Memory B cell (primary cell): ENCODE data around the gene FAM240B.

Experiments used
- ATAC-seq: fragments of 150-1000 bp; cut with Tn5 transposase; 2 replicates; pipeline ENCODE4 v1.10.0; 2021; ENCODE audit warnings: low read depth, mild to moderate bottlenecking, moderate library complexity
- DNase-seq, 2 donors: peaks; one replicate each; pipeline ENCODE4 v3.0.0; 2022; ENCODE audit warnings: low spot score in 2 of 2
- H3K27ac Mint-ChIP-seq: one replicate; pipeline ENCODE4 v1.8.0; 2022; ENCODE audit warnings: mild to moderate bottlenecking, moderate library complexity, mixed read lengths
- H3K27me3 Mint-ChIP-seq: one replicate; pipeline ENCODE4 v1.8.0; 2022; ENCODE audit warnings: mixed read lengths
- H3K36me3 Mint-ChIP-seq: one replicate; pipeline ENCODE4 v1.8.0; 2022; ENCODE audit warnings: mild to moderate bottlenecking, mixed read lengths
- H3K4me1 Mint-ChIP-seq: one replicate; pipeline ENCODE4 v1.8.0; 2022; ENCODE audit warnings: mixed read lengths
- H3K4me3 Mint-ChIP-seq: one replicate; pipeline ENCODE4 v1.8.0; 2022; ENCODE audit warnings: mild to moderate bottlenecking, moderate library complexity, mixed read lengths
- H3K9me3 Mint-ChIP-seq: one replicate; pipeline ENCODE4 v1.8.0; 2022; ENCODE audit warnings: mixed read lengths

Gene FAM240B

GRCh38 chr9:38724754-38725153, 4.8 kb upstream of the FAM240B start:
- DNase-seq (no peak), ATAC-seq (no peak)
- H3K27ac Mint-ChIP-seq = no peak overlapping the region
- H3K4me1 Mint-ChIP-seq = no peaks in the 10 kb centered on the region
- no peaks in the 10 kb centered on the region for H3K36me3 Mint-ChIP-seq
- H3K27me3 Mint-ChIP-seq = peaks cover 2% of the 10 kb centered on the region
- H3K9me3 Mint-ChIP-seq = no peaks in the 10 kb centered on the region
- no peak overlapping the region for H3K4me3 Mint-ChIP-seq

DNA sequence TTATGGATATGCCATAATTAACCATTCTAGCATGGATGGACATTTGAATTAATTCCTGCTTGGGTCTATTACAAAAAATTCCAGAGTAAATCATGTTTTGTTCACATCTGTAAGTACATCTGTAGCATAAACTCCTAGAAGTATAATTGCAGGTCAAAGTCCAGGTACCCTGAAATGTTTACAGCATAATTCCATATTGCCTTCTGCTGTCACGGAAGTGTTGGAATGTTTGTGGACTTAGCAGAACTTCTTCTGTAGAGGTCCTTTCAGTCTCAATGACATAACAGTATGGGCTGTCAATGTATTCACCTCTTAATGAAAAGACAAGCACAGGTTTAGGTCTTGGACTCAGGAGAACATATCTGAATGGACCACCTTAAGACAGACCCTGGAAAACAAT, 1.8 kb downstream of the FAM240B start:
- H3K27me3 Mint-ChIP-seq = peaks cover 6% of the 10 kb centered on the region
- no peak overlapping the region for H3K4me3 Mint-ChIP-seq
- no peaks in the 10 kb centered on the region for H3K36me3 Mint-ChIP-seq
- no peak overlapping the region for H3K27ac Mint-ChIP-seq
- ATAC-seq = no peak
- no peaks in the 10 kb centered on the region for H3K9me3 Mint-ChIP-seq
- no peaks in the 10 kb centered on the region for H3K4me1 Mint-ChIP-seq
- DNase-seq = no peak

- H3K4me3 Mint-ChIP-seq = no peak overlapping the region
- H3K36me3 Mint-ChIP-seq = peaks cover 2% of the 10 kb centered on the region
- no peaks in the 10 kb centered on the region for H3K4me1 Mint-ChIP-seq
- no peak overlapping the region for H3K27ac Mint-ChIP-seq
- no peaks in the 10 kb centered on the region for H3K9me3 Mint-ChIP-seq
- peaks cover 7% of the 10 kb centered on the region for H3K27me3 Mint-ChIP-seq
- DNase-seq (no peak), ATAC-seq (no peak)
These were observed 4.2 kb downstream of the FAM240B start for GRCh38 chr9:38715684-38716083.

DNA sequence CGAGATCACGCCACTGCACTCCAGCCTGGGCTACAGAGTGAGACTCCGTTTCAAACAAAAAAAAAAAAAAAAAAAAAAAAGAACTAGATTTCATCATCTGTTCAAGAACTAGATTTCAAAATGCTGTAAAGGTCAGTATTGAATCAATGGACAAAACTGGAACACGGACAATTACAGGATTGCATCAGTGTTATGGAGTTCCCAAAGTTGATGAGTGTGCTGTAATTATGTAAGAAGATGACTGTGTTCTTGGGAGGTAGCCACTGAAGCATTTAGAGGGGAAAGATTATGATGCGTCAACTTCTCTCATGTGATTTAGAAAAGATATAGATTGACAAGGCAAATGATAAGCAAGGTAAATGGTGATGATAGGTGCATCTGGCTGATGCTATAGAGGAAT, 6.5 kb downstream of the FAM240B start:
- ATAC-seq (no peak), DNase-seq (no peak)
- Mint-ChIP-seq H3K36me3 (peaks cover 2% of the 10 kb centered on the region), H3K27me3 (peaks cover 8% of the 10 kb centered on the region), H3K4me1 (no peaks in the 10 kb centered on the region), H3K4me3 (no peak overlapping the region), H3K27ac (no peak overlapping the region), H3K9me3 (no peaks in the 10 kb centered on the region)

- Mint-ChIP-seq H3K27me3 (peaks cover 6% of the 10 kb centered on the region), H3K9me3 (no peaks in the 10 kb centered on the region), H3K4me3 (no peak overlapping the region), H3K27ac (no peak overlapping the region), H3K4me1 (no peaks in the 10 kb centered on the region), H3K36me3 (peaks cover 2% of the 10 kb centered on the region)
- ATAC-seq (no peak), DNase-seq (no peak)
These were observed 11.2 kb downstream of the FAM240B start for GRCh38 chr9:38708759-38709158.

- ATAC-seq = no peak
- H3K27me3 Mint-ChIP-seq = peaks cover 5% of the 10 kb centered on the region
- no peak for DNase-seq
- H3K27ac Mint-ChIP-seq = no peak overlapping the region
- H3K36me3 Mint-ChIP-seq = peaks cover 2% of the 10 kb centered on the region
- H3K4me3 Mint-ChIP-seq = no peak overlapping the region
- H3K9me3 Mint-ChIP-seq = peaks cover 2% of the 10 kb centered on the region
- no peaks in the 10 kb centered on the region for H3K4me1 Mint-ChIP-seq
These were observed 11.9 kb downstream of the FAM240B start for GRCh38 chr9:38707885-38708637.

- peaks cover 5% of the 10 kb centered on the region for H3K27me3 Mint-ChIP-seq
- H3K9me3 Mint-ChIP-seq = peaks cover 2% of the 10 kb centered on the region
- ATAC-seq (no peak), DNase-seq (no peak)
- H3K4me3 Mint-ChIP-seq = no peak overlapping the region
- peaks cover under 1% of the 10 kb centered on the region for H3K36me3 Mint-ChIP-seq
- no peak overlapping the region for H3K27ac Mint-ChIP-seq
- no peaks in the 10 kb centered on the region for H3K4me1 Mint-ChIP-seq
These were observed 13.4 kb downstream of the FAM240B start for GRCh38 chr9:38706493-38706892.

- no peak overlapping the region for H3K4me3 Mint-ChIP-seq
- H3K4me1 Mint-ChIP-seq = no peaks in the 10 kb centered on the region
- ATAC-seq = no peak
- peaks cover 7% of the 10 kb centered on the region for H3K27me3 Mint-ChIP-seq
- DNase-seq = no peak
- no peak overlapping the region for H3K27ac Mint-ChIP-seq
- H3K36me3 Mint-ChIP-seq = no peaks in the 10 kb centered on the region
- H3K9me3 Mint-ChIP-seq = peaks cover 2% of the 10 kb centered on the region
These were observed 14.0 kb downstream of the FAM240B start for GRCh38 chr9:38705917-38706316.

DNA sequence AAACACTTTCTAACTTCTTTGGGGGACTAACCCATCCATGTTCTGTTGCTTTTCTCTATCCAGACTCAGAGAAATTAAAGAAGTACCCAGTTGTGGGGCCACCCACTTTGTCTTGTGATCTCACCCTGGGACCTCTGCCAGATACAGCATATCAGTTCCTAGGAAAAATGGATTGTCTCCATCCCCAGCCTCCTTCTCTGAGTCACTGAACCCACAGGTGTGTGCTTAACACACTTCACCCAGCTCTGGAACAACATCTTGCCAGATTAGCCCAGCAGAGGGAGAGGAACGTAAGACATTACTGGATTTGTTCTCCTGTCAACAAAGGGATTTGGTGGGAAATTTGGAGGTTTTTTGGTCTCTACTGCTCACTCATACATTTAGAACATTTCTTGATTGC, 19.2 kb downstream of the FAM240B start:
- no peak overlapping the region for H3K4me3 Mint-ChIP-seq
- no peaks in the 10 kb centered on the region for H3K4me1 Mint-ChIP-seq
- DNase-seq (no peak), ATAC-seq (no peak)
- H3K36me3 Mint-ChIP-seq = no peaks in the 10 kb centered on the region
- no peak overlapping the region for H3K27ac Mint-ChIP-seq
- peaks cover 6% of the 10 kb centered on the region for H3K27me3 Mint-ChIP-seq
- H3K9me3 Mint-ChIP-seq = peaks cover 2% of the 10 kb centered on the region

GRCh38 chr9:38699337-38699736, 20.6 kb downstream of the FAM240B start:
- H3K27ac Mint-ChIP-seq = no peak overlapping the region
- peaks cover 7% of the 10 kb centered on the region for H3K27me3 Mint-ChIP-seq

DNA sequence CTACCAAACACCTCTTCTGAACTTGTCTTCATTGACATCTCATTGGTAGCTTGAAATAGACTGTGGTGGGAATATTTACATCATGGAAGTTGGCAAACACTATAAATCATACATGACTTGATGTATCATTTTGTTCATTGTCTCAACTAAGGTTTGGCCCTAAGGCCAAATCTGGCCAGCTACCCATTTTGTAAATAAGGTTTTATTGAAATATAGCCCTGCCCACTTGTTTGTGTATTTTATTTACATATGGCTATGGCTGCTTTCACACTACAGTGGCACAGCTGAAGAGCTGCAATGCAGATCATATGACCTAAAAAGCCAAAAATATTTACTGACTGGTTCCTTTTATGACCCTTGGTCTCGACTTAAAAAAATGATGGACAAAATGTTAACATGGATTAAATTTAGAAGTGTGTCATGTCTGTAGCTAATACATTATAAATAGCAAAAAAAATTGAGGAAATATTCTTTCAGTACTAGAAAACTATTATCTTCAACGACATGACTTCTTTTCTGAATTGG, 22.1 kb downstream of the FAM240B start:
- no peaks in the 10 kb centered on the region for H3K36me3 Mint-ChIP-seq
- H3K27ac Mint-ChIP-seq = no peak overlapping the region
- DNase-seq = no peak
- no peak for ATAC-seq
- H3K27me3 Mint-ChIP-seq = peaks cover 7% of the 10 kb centered on the region
- H3K9me3 Mint-ChIP-seq = no peaks in the 10 kb centered on the region
- no peaks in the 10 kb centered on the region for H3K4me1 Mint-ChIP-seq
- no peak overlapping the region for H3K4me3 Mint-ChIP-seq

More at GRCh38 chr9:38699337-38699736, 20.6 kb downstream of the FAM240B start:
- peaks cover 2% of the 10 kb centered on the region for H3K9me3 Mint-ChIP-seq
- no peaks in the 10 kb centered on the region for H3K36me3 Mint-ChIP-seq
- H3K4me1 Mint-ChIP-seq = no peaks in the 10 kb centered on the region
- ATAC-seq (no peak), DNase-seq (no peak)
- H3K4me3 Mint-ChIP-seq = no peak overlapping the region

GRCh38 chr9:38696999-38697398, 22.9 kb downstream of the FAM240B start:
- Mint-ChIP-seq H3K4me1 (no peaks in the 10 kb centered on the region), H3K9me3 (no peaks in the 10 kb centered on the region), H3K27ac (no peak overlapping the region), H3K36me3 (no peaks in the 10 kb centered on the region), H3K4me3 (no peak overlapping the region), H3K27me3 (peaks cover 5% of the 10 kb centered on the region)
- ATAC-seq (no peak), DNase-seq (no peak)

DNA sequence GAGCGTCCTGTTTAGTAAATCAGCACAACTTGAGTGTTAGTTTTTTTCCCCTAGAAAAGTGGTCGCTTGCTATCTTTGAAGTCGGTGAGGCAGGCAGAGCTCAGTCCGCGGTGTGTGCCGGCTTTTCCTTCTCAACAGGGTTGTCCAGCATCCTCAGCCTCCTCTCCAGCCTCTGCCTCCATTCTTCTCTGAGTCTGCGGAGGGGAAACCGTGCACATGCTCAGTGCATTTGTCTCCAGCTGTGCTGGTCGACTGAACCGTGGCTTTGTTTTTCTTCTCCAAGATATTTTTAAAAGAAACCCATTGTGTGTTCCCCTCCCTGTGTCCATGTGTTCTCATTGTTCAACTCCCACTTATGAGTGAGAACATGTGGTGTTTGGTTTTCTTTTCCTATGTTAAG, 25.3 kb downstream of the FAM240B start:
- Mint-ChIP-seq H3K9me3 (no peaks in the 10 kb centered on the region), H3K36me3 (no peaks in the 10 kb centered on the region), H3K27me3 (peaks cover 3% of the 10 kb centered on the region), H3K4me3 (no peak overlapping the region), H3K4me1 (no peaks in the 10 kb centered on the region), H3K27ac (no peak overlapping the region)
- DNase-seq = no peak
- ATAC-seq = no peak

DNA sequence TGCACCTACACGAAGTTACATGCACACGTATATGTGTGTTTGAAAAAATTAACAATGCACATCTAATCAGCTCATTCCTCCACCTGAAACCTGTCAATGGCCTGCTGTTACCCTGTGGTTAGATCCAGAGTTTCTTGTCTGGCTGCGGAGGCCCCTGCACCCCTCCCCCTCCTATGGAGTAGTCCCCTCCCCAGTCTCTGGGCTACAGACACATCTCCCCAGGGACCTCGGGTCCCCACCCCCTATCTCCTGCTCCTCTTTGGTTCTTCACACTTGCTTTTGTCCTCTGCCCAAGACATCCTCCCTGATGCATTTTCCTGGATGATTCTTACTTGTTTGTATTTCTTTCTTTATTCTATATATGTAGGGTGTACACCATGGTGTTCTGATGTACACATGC, 27.2 kb downstream of the FAM240B start:
- Mint-ChIP-seq H3K4me1 (no peaks in the 10 kb centered on the region), H3K27ac (no peak overlapping the region), H3K9me3 (no peaks in the 10 kb centered on the region), H3K4me3 (no peak overlapping the region), H3K27me3 (peaks cover 4% of the 10 kb centered on the region), H3K36me3 (no peaks in the 10 kb centered on the region)
- DNase-seq (no peak), ATAC-seq (no peak)

DNA sequence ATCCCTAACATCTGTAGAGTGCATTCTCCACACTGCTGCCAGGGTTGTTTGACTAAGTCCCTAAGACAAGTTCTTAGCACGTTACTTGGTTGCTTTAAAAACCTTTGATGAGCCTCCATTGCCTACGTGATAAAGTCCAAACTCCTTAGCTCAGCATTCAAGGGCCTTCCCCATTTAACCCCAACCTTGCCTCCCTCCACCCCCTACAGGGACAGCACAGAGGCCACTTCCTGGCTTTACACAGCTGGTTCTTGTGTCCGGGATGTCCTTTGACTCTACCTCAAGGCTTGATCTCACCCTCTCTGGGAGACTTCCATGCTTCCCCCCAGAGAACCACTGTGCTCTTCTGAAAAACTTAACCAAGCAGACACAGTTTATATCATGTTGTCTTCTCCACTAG, 29.4 kb downstream of the FAM240B start:
- Mint-ChIP-seq H3K27ac (no peak overlapping the region), H3K9me3 (no peaks in the 10 kb centered on the region), H3K4me1 (no peaks in the 10 kb centered on the region), H3K4me3 (no peak overlapping the region), H3K27me3 (peaks cover 4% of the 10 kb centered on the region), H3K36me3 (no peaks in the 10 kb centered on the region)
- no peak for ATAC-seq
- no peak for DNase-seq
